Endothelial cell of coronary artery (primary cell): ENCODE results near the gene VAMP8. TPM values are rescaled to one million over a fixed set of nuclear protein-coding genes. Genes with fewer than 3 reads are reported as not detected.

Source experiments
- total RNA-seq: library from RNA; depleted of rRNA; stranded (reverse); fragments of >200 nt; gene quantifications from 2 replicates; pipeline ENCODE4 v1.2.3, GENCODE V29; 2014

Gene VAMP8
- total RNA-seq, result 16.8 and 20.4 TPM in 2 replicates

DNA sequence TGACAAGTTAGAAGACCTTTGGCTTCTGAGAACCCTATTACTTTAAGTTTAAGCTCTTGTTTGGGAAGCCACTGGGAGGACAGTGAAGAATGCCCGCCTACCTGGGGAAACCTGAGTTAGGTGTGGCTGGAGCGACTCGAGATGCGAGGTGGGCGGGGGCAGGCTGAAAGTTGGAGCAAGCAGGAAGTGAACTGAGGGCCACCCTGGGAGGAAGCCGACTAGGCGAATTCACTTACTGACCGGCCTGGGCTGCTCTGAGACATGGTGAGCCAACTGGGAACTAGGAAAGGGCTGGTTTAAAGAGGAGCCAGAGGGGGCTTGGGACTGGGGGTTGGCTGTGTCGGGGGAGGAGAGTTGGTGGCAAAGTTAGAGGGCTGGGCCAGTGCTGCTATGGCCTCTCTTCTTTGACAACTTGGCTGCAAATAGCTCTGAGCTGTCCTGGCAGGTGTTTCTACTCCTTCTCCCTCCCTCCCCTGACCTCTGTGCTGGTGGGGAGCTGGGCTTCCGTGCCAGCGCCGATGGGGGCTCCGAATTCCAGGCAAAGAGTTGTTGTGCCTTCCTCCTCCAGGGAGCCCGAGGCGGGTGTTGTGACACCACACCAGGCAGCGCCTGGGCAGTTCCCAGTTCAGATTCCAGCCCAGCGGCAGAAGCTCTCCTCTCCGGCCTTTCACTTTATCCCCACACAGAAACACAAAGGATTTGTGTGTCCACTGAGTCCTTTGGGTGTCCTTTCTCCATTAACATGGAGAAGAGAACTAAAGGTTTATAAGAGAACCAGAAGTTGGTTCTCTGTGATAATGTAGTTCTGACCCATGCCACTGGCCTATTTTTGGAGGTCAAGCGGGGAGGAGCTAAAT lies at the start of gene VAMP8:
TSS of gene VAMP8 (plus strand) at position 201 of the 857 bp plus-strand sequence. CDS start at position 262, 61 bp downstream.

DNA sequence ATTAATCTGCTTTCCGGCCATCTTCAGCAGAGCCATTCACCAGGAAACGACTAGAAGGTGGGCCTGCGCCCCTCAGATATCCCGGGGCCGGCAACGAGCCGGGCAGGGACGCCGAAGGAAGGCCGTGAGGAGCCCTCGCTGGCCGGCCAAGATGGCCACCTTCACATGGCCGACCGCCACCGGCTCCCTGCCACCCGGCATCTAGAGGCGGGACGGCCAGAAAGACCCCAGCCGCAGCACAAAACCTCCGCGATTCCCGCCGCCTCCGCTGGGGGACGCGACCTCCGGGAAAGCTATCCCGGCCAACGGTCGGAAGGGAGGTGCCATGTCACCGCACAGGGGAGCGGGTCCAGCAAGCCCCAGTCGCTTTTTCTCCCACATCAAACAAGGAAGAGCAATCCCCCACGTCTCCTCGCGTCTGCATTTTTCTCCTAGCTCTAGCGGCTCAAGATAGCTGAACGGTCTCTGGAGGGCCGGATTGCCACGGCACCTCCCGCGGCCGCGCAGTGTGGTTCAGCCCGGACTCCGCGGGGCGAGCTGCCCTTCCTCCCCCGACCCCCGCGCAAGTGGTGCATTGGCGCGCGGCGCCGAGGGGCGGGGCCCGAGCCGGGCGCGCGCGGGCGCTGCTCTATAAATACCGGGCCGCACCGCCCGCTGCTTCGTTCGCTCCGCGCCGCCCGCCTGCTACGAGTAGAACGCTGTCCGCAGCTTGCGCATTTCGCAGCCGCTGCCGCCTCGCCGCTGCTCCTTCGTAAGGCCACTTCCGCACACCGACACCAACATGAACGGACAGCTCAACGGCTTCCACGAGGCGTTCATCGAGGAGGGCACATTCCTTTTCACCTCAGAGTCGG lies 38.7 kb upstream of the VAMP8 start, which contains the start of gene MAT2A:
TSS of gene MAT2A (plus strand) at position 662 of the 854 bp plus-strand sequence. CDS start at position 782, 120 bp downstream.

DNA sequence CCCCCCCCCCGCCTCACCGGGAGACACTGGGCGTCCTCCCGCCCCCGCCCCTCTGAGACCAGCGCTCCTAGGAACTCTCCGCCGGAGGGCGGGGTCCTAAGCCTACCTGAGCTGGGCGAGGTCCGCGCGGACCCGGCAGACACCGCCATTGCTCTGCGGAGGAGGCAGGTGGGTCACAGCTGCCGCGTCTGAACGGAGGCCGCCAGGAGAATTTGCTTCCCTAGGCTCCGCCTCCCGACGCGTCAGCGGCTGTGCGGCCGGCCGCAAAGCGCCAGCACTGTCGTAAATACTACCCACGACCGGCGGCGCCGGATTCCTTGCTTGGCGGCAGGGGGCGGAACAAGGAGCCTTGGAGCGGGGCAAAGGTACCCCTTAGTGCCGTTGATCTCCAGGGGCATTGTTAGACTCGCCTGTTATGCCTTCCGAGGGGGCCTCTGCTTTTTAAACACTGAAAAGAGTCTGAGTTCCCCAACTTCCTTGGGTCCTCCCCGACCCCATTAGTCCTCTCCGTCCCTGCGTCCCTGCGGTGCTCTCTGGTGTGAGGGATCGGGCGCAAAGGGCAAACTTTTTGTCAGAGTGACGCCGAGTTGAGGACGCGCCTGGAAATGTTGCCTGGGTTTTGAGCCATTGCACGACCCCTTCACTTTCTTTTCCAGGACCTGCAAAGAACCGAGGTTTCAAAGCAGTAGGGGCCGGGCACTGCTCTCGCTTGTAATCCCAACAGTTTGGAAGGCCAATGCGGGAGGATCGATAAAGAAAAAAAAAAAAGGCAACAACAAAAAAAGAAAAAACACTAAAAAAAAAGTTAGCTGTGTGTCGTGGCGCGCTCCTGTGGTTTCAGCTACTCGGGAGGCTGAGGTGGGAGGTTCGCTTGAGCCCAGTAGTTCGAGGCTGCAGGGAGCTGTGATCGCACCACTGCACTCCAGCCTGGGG lies 15.8 kb upstream of the VAMP8 start, which contains the start of gene GGCX:
TSS of gene GGCX (minus strand) at position 214 of the 933 bp plus-strand sequence. CDS start at position 149, 65 bp downstream.

DNA sequence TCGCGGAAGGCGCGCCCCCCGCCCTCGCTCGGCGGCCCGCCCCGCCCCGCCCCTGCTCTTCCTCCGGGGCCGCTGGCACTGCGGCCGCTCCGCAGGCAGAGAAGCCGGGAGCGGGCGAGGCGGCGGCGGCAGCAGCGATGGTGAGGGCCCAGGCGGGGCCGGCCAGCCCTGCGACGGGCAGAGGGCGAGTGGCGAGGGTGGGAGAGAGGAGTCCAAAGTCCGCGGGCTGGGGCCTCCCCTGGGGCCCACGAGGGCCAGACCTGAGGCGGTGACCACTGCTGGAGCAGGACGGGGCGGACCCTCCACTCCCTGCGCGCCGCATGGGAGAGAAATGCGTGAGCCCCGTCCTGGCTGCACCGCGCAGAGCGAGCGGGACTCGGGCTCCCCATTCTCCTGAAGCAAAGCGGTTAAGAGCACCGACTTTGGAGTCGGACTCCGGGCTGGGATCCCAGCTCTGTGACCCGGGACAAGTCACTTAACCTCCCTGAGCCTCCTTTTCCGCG lies 7.0 kb downstream of the VAMP8 start, which contains the start of gene VAMP5:
TSS of gene VAMP5 (plus strand) at position 78 of the 503 bp plus-strand sequence. CDS start at position 138, 60 bp downstream.

DNA sequence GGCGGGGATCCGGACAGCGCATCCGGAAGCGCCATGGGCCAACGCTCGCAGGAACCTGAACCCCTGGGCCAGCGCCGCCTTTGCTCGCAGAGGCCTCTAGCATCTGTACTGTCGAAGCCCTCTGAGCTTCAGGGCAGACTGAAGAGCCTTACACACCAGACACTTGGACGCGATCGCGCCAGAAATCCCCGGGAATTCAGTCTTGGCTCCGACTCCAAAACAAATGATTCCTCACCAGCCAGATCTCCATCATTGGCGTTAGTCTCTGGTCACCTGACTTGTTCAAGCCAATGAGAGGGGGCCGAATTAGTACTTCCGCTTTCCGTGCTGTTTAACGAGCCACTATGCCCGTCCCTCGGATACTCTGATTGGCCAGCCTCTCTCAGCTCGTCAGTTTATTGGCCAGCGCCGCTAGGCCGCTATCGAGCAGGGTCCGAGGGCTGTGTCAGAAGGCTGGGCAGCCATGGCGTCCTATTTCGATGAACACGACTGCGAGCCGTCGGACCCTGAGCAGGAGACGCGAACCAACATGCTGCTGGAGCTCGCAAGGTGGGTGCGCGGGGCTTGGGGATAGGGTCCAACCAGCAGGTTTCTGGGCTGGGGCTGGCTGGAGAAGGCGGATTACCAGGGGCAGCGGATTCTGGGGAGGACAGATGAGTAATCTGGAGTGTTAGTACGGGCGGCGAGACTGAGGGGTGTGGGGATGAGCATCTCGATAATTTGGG lies 18.1 kb downstream of the VAMP8 start, which contains the start of gene RNF181:
TSS of gene RNF181 (plus strand) at position 445 of the 725 bp plus-strand sequence. CDS start at position 464, 19 bp downstream.

DNA sequence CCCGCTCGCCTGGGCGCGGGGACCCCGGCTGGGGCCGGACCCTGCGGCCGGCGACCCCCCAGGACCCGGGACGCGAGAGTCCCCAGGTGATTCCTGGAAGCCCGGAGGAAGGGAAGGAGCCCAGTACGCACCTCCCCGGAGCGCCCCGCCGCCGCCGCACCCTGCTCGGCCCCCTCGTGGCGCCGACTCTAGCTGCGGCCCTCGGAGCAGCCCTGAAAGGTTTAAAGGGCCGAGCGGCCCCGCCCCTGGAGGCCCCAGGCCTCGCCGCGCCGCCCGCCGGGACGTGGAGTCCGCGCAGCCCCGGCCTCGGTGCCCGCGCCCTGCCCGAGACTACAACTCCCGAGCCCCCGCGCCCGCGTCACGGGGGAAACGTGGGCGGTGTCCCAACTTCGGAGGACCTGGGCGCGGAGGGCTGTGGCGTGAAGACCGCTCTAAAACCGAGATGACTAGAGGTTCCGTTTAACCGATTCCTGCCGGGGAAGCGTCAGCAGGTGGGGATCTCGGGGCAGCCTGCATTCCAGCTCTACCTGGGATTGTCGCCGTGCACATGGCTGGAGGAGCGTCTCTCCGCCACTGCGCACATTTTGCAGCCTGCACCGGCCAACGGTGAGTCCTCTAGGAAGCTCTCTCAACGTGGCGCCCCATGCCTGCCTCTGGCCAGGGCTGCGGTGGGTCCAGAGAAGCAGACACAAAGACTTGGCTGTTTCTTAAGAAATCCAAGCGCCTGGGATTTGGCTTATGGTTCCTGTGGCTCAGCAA lies 25.3 kb downstream of the VAMP8 start, which contains the start of gene TMEM150A:
TSS of gene TMEM150A (minus strand) at position 223 of the 759 bp plus-strand sequence. CDS start 750 bp downstream, outside the sequence.

DNA sequence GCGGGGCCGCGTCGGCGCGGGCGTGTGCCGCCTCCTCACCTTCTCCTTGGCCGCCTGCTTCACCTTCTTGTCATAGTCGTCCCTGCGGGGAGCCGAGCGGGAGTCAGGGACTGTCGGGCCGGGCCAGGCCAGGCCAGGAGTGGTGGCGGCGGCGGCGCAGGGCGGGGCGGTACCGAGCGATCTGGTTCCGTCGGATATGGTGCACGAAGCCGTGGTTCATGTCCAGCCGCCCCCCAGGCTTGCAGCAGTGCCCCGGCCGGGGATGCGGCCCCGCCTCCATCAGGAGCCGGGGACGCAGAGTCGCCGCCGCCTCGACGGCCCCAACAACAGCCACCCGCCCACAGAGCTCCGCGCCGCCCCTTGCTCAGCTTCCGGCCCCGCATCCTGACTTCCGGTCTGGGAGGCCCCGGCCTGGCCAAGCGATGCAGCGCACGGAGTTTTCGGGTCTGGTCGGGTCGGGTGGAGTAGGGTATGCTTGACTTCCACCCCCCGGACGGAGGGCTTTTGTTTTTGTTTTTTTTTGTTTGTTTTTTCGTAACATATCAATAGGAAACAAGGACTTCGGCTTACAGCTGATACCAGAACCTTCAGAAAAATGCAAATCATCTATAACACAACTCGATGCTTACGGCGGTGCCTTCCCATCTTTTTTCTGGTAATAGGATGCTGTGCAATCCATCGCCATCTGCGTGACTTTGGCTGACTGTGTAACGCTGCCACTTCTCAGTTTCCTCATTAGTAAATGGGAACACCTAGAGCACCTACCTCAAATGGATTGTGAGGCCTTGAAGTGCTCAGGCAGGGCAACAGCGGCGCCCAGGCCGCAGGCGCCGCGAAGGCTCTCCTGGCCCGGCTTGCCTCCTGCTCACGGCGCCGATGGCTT lies 34.6 kb downstream of the VAMP8 start, which contains the start of gene C2orf68:
TSS of gene C2orf68 (minus strand) at position 362 of the 883 bp plus-strand sequence. CDS start at position 280, 82 bp downstream.

Other genes starting within 250 kb of the VAMP8 start
- gene TGOLN2, start 249.6 kb upstream of the VAMP8 start, total RNA-seq, result 93.4 and 127 TPM in 2 replicates
- 42.3 and 49.4 TPM in 2 replicates for gene RETSAT, start 223.1 kb upstream of the VAMP8 start, total RNA-seq
- gene ELMOD3, start 222.8 kb upstream of the VAMP8 start, total RNA-seq, result 9.9 and 15.5 TPM in 2 replicates
- 28.0 and 53.5 TPM in 2 replicates for gene CAPG, start 167.2 kb upstream of the VAMP8 start, total RNA-seq
- gene SH2D6, start 158.9 kb upstream of the VAMP8 start, total RNA-seq, result 0.27 and 0.28 TPM in 2 replicates
- 66.2 and 114 TPM in 2 replicates for gene MAT2A, start 38.4 kb upstream of the VAMP8 start, total RNA-seq
- gene GGCX, start 16.1 kb upstream of the VAMP8 start, total RNA-seq, result 28.2 and 31.2 TPM in 2 replicates
- 77.6 and 88.9 TPM in 2 replicates for gene VAMP5, start 6.8 kb downstream of the VAMP8 start, total RNA-seq
- 229 and 287 TPM in 2 replicates for gene RNF181, start 18.2 kb downstream of the VAMP8 start, total RNA-seq
- 6.1 and 8.8 TPM in 2 replicates for gene TMEM150A, start 25.1 kb downstream of the VAMP8 start, total RNA-seq
- gene C2orf68, start 34.5 kb downstream of the VAMP8 start, total RNA-seq, result 13.7 and 16.1 TPM in 2 replicates
- gene USP39, start 38.6 kb downstream of the VAMP8 start, total RNA-seq, result 40.5 and 44.3 TPM in 2 replicates
- gene SFTPB, start 90.6 kb downstream of the VAMP8 start, total RNA-seq, result not detected in 2 replicates
- gene GNLY, start 116.8 kb downstream of the VAMP8 start, total RNA-seq, result not detected in 2 replicates
- gene ATOH8, start 176.4 kb downstream of the VAMP8 start, total RNA-seq, result 3.9 and 13.7 TPM in 2 replicates